UCSD-AML1 (cell line): ENCODE results near the gene MAN1A1.

Experiments used
- DNase-seq: peaks from one replicate; lab custom pipeline; 2025; ENCODE audit not compliant: unreplicated experiment; lab: John Stamatoyannopoulos, UW

Gene MAN1A1

GRCh38 chr6:119204719-119205118 lies 144.8 kb downstream of the MAN1A1 start:
- DNase-seq, result no peak

GRCh38 chr6:119201480-119201879 lies 148.1 kb downstream of the MAN1A1 start:
- DNase-seq, result no peak

- no peak for DNase-seq
These were observed 148.9 kb downstream of the MAN1A1 start for GRCh38 chr6:119200512-119201175.

- DNase-seq, result no peak
These were observed 152.3 kb downstream of the MAN1A1 start for GRCh38 chr6:119197271-119197670.

- DNase-seq, result no peak
These were observed 152.8 kb downstream of the MAN1A1 start for GRCh38 chr6:119196715-119197114.

GRCh38 chr6:119195848-119196247 lies 153.7 kb downstream of the MAN1A1 start:
- DNase-seq, result no peak

GRCh38 chr6:119195204-119195603 lies 154.4 kb downstream of the MAN1A1 start:
- DNase-seq, result no peak

- no peak for DNase-seq
These were observed 155.9 kb downstream of the MAN1A1 start for GRCh38 chr6:119193707-119194106.

- DNase-seq, result no peak
These were observed 157.4 kb downstream of the MAN1A1 start for GRCh38 chr6:119192200-119192599.

GRCh38 chr6:119190176-119190575 lies 159.4 kb downstream of the MAN1A1 start:
- no peak for DNase-seq

- DNase-seq, result no peak
These were observed 160.1 kb downstream of the MAN1A1 start for GRCh38 chr6:119189498-119189897.

GRCh38 chr6:119187596-119187995 lies 162.0 kb downstream of the MAN1A1 start:
- no peak for DNase-seq

- no peak for DNase-seq
These were observed 163.1 kb downstream of the MAN1A1 start for GRCh38 chr6:119186490-119186889.

- no peak for DNase-seq
These were observed 165.4 kb downstream of the MAN1A1 start for GRCh38 chr6:119184008-119184648.

- DNase-seq, result no peak
These were observed 166.1 kb downstream of the MAN1A1 start for GRCh38 chr6:119183457-119183856.

GRCh38 chr6:119182875-119183274 lies 166.7 kb downstream of the MAN1A1 start:
- no peak for DNase-seq

- no peak for DNase-seq
These were observed 167.3 kb downstream of the MAN1A1 start for GRCh38 chr6:119182216-119182803.

- no peak for DNase-seq
These were observed 168.5 kb downstream of the MAN1A1 start for GRCh38 chr6:119181046-119181445.

GRCh38 chr6:119179842-119180241 lies 169.7 kb downstream of the MAN1A1 start:
- DNase-seq, result no peak

- DNase-seq, result no peak
These were observed 170.5 kb downstream of the MAN1A1 start for GRCh38 chr6:119179062-119179461.

- DNase-seq, result no peak
These were observed 173.1 kb downstream of the MAN1A1 start for GRCh38 chr6:119176445-119176844.
